Cardiac fibroblast (primary cell): ENCODE data around the gene PATJ.

ENCODE experiments used
- DNase-seq, 2 donors: peaks; one replicate each; pipeline versions ENCODE4 v3.0.0 to v3.0.0-alpha.2; 2010; ENCODE audit warnings: low read depth in 2 of 2
- H3K4me3 ChIP-seq, 2 donors: replicated peaks in 1 of 2; 1 replicate in 1 of 2; 2 replicates in 1 of 2; pipeline ENCODE4 v1.5.1; 2011; ENCODE audit warnings: low read depth in 2 of 2, low read length in 2 of 2, mild to moderate bottlenecking in 2 of 2, moderate library complexity in 1 of 2
- CTCF ChIP-seq: IDR thresholded peaks from one replicate; pipeline ENCODE4 v1.5.1; 2011; ENCODE audit warnings: low read depth, mild to moderate bottlenecking, low read length, inconsistent platforms

Gene PATJ

GRCh38 chr1:62052946-62053345, 310.7 kb downstream of the PATJ start:
- DNase-seq: no peak
- H3K4me3 ChIP-seq: no peak overlapping the region
- TF ChIP-seq CTCF: no peak

GRCh38 chr1:62054188-62054587, 311.9 kb downstream of the PATJ start:
- no peak for DNase-seq
- TF ChIP-seq CTCF: no peak
- no peak overlapping the region for H3K4me3 ChIP-seq

GRCh38 chr1:62057230-62057629, 314.9 kb downstream of the PATJ start:
- TF ChIP-seq CTCF: no peak
- no peak overlapping the region for H3K4me3 ChIP-seq
- no peak for DNase-seq

GRCh38 chr1:62057641-62058290, 315.5 kb downstream of the PATJ start:
- no peak for DNase-seq
- no peak for TF ChIP-seq CTCF
- H3K4me3 ChIP-seq: no peak overlapping the region

GRCh38 chr1:62058956-62059355, 316.7 kb downstream of the PATJ start:
- no peak overlapping the region for H3K4me3 ChIP-seq
- no peak for DNase-seq
- TF ChIP-seq CTCF: no peak

GRCh38 chr1:62062087-62062486, 319.8 kb downstream of the PATJ start:
- H3K4me3 ChIP-seq: no peak overlapping the region
- no peak for TF ChIP-seq CTCF
- no peak for DNase-seq

- DNase-seq: no peak
- no peak overlapping the region for H3K4me3 ChIP-seq
- no peak for TF ChIP-seq CTCF
Measured at GRCh38 chr1:62064829-62065407, 322.6 kb downstream of the PATJ start.
